Stimulated activated CD4-positive, alpha-beta T cell treated with anti-CD3 and anti-CD28 coated beads, Interleukin-1b, Interleukin-23, amount 100 ng/mL, for 4 hours (primary cell): Measurements from ENCODE around the gene DNM3.

Source experiments
- DNase-seq, 2 donors: peaks; one replicate each; pipeline ENCODE4 v3.0.0-alpha.2; 2020; ENCODE audit warnings: low read depth in 2 of 2

The DNM3 gene

GRCh38 chr1:172393354-172393753 lies 552.1 kb downstream of the DNM3 start:
- DNase-seq, result no peak

- DNase-seq, result peak; percentile 36 to 45
Observed at GRCh38 chr1:172394141-172394751, 552.9 kb downstream of the DNM3 start.

- DNase-seq, result no peak
Observed at GRCh38 chr1:172394811-172395210, 553.5 kb downstream of the DNM3 start.

- DNase-seq, result no peak
Observed at GRCh38 chr1:172395576-172395975, 554.3 kb downstream of the DNM3 start.

GRCh38 chr1:172397221-172397620 lies 555.9 kb downstream of the DNM3 start:
- DNase-seq, result no peak

- DNase-seq, result no peak
Observed at GRCh38 chr1:172397633-172398032, 556.3 kb downstream of the DNM3 start.

GRCh38 chr1:172398193-172398592 lies 556.9 kb downstream of the DNM3 start:
- DNase-seq, result no peak

GRCh38 chr1:172398970-172399755 lies 557.9 kb downstream of the DNM3 start:
- DNase-seq, result peak in 1 of 2 donors; percentile 14

- DNase-seq, result no peak
Observed at GRCh38 chr1:172399756-172400721, 558.7 kb downstream of the DNM3 start.

GRCh38 chr1:172400722-172401105 lies 559.4 kb downstream of the DNM3 start:
- DNase-seq, result no peak

GRCh38 chr1:172401477-172401876 lies 560.2 kb downstream of the DNM3 start:
- no peak for DNase-seq

- no peak for DNase-seq
Observed at GRCh38 chr1:172401892-172402291, 560.6 kb downstream of the DNM3 start.

- no peak for DNase-seq
Observed at GRCh38 chr1:172402878-172403569, 561.7 kb downstream of the DNM3 start.

- no peak for DNase-seq
Observed at GRCh38 chr1:172404121-172404520, 562.8 kb downstream of the DNM3 start.

GRCh38 chr1:172405912-172406311 lies 564.6 kb downstream of the DNM3 start:
- no peak for DNase-seq

- no peak for DNase-seq
Observed at GRCh38 chr1:172406968-172407367, 565.7 kb downstream of the DNM3 start.

GRCh38 chr1:172408958-172409357 lies 567.7 kb downstream of the DNM3 start:
- no peak for DNase-seq

- DNase-seq, result no peak
Observed at GRCh38 chr1:172410027-172410426, 568.7 kb downstream of the DNM3 start.

GRCh38 chr1:172411791-172412338 lies 570.6 kb downstream of the DNM3 start:
- no peak for DNase-seq

GRCh38 chr1:172414331-172414730 lies 573.0 kb downstream of the DNM3 start:
- no peak for DNase-seq

GRCh38 chr1:172416496-172417035 lies 575.3 kb downstream of the DNM3 start:
- no peak for DNase-seq
